Measurements from ENCODE around the gene ZFYVE19. TPM values are rescaled to one million over a fixed set of nuclear protein-coding genes. Genes with fewer than 3 reads are reported as not detected.

Gene ZFYVE19
- total RNA-seq, 1 experiment from 2014 or later = 32.6 TPM

- no peaks in the 10 kb centered on the region for H3K36me3 ChIP-seq (ENCODE audit: low read depth)
- no peak overlapping the region for H2AFZ ChIP-seq
- no peaks in the 10 kb centered on the region for H3K9me2 ChIP-seq (ENCODE audit: insufficient read depth)
- CTCF ChIA-PET = interaction anchor here (0.5 to 2.0 kb wide), 4 partner anchors 9 to 124 kb away, joined by 4 to 20 read pairs (median 6); no protein-coding TSS in a partner anchor
- DNase-seq = peak in 1 of 2 experiments; percentile 65
- no peaks in the 10 kb centered on the region for H3K79me2 ChIP-seq (ENCODE audit: low read depth)
- H3K4me2 ChIP-seq = peak overlapping the region; percentile 77
- no peak for TF ChIP-seq EZH2 (IDR thresholded peaks at IDR 0.05; ENCODE audit: low read depth)
- TF ChIP-seq CTCF (conservative IDR thresholded peaks at IDR 0.05) = no peak
- H3K27me3 ChIP-seq (ENCODE audit: insufficient read depth, low read depth) = no peaks in the 10 kb centered on the region
- no peaks in the 10 kb centered on the region for H4K20me1 ChIP-seq (ENCODE audit: insufficient read depth)
- H3K4me1 ChIP-seq (replicated peaks; ENCODE audit: insufficient read depth) = peaks cover 53% of the 10 kb centered on the region
- H3K9me3 ChIP-seq (ENCODE audit: insufficient read depth, low read depth) = no peaks in the 10 kb centered on the region
- H3K4me3 ChIP-seq = peak overlapping the region; percentile 36; the same call in 1 of the 2 replicates
- no TSS peak for BruUV-seq (replicated peaks)
- peak overlapping the region; percentile 83 for H3K27ac ChIP-seq
- intact Hi-C loops (cut with micrococcal nuclease; ENCODE audit: unreplicated experiment) = loop anchor here (10.0 kb wide), 1 partner anchor 175 kb away; the partner anchor contains the start of gene KNL1
- POLR2A ChIA-PET (ENCODE audit: unreplicated experiment) = interaction anchor here (0.6 kb wide), 3 partner anchors 17 to 438 kb away, joined by 4 to 5 read pairs (median 5); no protein-coding TSS in a partner anchor
- H3F3A ChIP-seq (ENCODE audit: insufficient read depth, low read depth) = peaks cover 41% of the 10 kb centered on the region
These were observed 36.7 kb upstream of the ZFYVE19 start for GRCh38 chr15:40770147-40770721.

- Histone ChIP-seq H4K20me1 (ENCODE audit: insufficient read depth) (no peaks in the 10 kb centered on the region), H3K9me3 (ENCODE audit: insufficient read depth, low read depth) (no peaks in the 10 kb centered on the region), H3K4me2 (peak overlapping the region; percentile 77), H3K36me3 (ENCODE audit: low read depth) (0 out of 2 replicates have a peak, but pooled peaks cover 4% of the 10 kb centered on the region), H3K27ac (peak overlapping the region; percentile 83), H3K27me3 (ENCODE audit: insufficient read depth, low read depth) (no peaks in the 10 kb centered on the region), H3K79me2 (ENCODE audit: low read depth) (no peaks in the 10 kb centered on the region), H2AFZ (no peak overlapping the region), H3K4me1 (replicated peaks; ENCODE audit: insufficient read depth) (peaks cover 45% of the 10 kb centered on the region), H3K9me2 (ENCODE audit: insufficient read depth) (no peaks in the 10 kb centered on the region), H3K4me3 (no peak overlapping the region), H3F3A (ENCODE audit: insufficient read depth, low read depth) (peaks cover 34% of the 10 kb centered on the region)
- TF ChIP-seq EZH2 (IDR thresholded peaks at IDR 0.05; ENCODE audit: low read depth) (no peak), CTCF (conservative IDR thresholded peaks at IDR 0.05) (no peak)
- ChIA-PET CTCF (interaction anchor here (0.9 kb wide), 1 partner anchor 24 kb away, joined by 4 read pairs; no protein-coding TSS in a partner anchor), POLR2A (ENCODE audit: unreplicated experiment) (no interaction called here)
- intact Hi-C loops (cut with micrococcal nuclease; ENCODE audit: unreplicated experiment) = loop anchor here (10.0 kb wide), 1 partner anchor 176 kb away; the partner anchor contains the start of gene KNL1
- no TSS peak for BruUV-seq (replicated peaks)
- no peak for DNase-seq
These were observed 35.6 kb upstream of the ZFYVE19 start for GRCh38 chr15:40771242-40771641.

DNA sequence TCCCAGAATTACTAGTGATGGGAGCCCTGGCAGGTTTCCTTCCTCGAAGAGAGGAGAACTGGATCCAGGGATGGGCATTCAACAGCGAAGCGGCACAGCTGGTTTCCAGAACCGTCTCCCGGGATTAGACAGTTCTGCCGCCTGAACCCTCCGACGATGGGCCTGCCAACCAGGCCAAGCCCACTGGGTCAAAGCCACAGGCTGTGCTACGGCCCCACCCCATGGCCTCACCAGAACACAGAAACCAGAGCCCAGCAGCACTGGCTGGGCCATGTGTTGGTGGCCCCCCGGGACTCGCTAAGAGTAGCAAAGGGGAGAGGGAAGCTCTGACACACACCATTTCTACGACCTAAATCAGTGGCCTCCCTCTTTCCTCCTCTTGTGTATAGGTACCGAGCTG is 34.9 kb upstream of the ZFYVE19 start:
- H3K4me3 ChIP-seq = no peak overlapping the region
- peak overlapping the region; percentile 77; the same call in 1 of the 2 replicates for H3K4me2 ChIP-seq
- intact Hi-C loops (cut with micrococcal nuclease; ENCODE audit: unreplicated experiment) = loop anchor here (10.0 kb wide), 1 partner anchor 177 kb away; the partner anchor contains the start of gene KNL1
- peaks cover 34% of the 10 kb centered on the region for H3F3A ChIP-seq (ENCODE audit: insufficient read depth, low read depth)
- no peak for DNase-seq
- H2AFZ ChIP-seq = no peak overlapping the region
- no peaks in the 10 kb centered on the region for H3K9me3 ChIP-seq (ENCODE audit: insufficient read depth, low read depth)
- no TSS peak for BruUV-seq (replicated peaks)
- H3K4me1 ChIP-seq (replicated peaks; ENCODE audit: insufficient read depth) = peaks cover 44% of the 10 kb centered on the region
- H3K27ac ChIP-seq = no peak overlapping the region; the same call in 1 of the 2 replicates
- H3K36me3 ChIP-seq (ENCODE audit: low read depth) = 0 out of 2 replicates have a peak, but pooled peaks cover 4% of the 10 kb centered on the region
- CTCF ChIA-PET = interaction anchor here (0.9 kb wide), 1 partner anchor 25 kb away, joined by 4 read pairs; no protein-coding TSS in a partner anchor
- H3K9me2 ChIP-seq (ENCODE audit: insufficient read depth) = no peaks in the 10 kb centered on the region
- no peaks in the 10 kb centered on the region for H3K27me3 ChIP-seq (ENCODE audit: insufficient read depth, low read depth)
- no peaks in the 10 kb centered on the region for H4K20me1 ChIP-seq (ENCODE audit: insufficient read depth)
- no peak for TF ChIP-seq CTCF (conservative IDR thresholded peaks at IDR 0.05)
- TF ChIP-seq EZH2 (IDR thresholded peaks at IDR 0.05; ENCODE audit: low read depth) = no peak
- POLR2A ChIA-PET (ENCODE audit: unreplicated experiment) = no interaction called here
- no peaks in the 10 kb centered on the region for H3K79me2 ChIP-seq (ENCODE audit: low read depth)
